Neural crest cell (in vitro differentiated cells): ENCODE data around the gene STEAP3. TPM values are rescaled to one million over a fixed set of nuclear protein-coding genes. Genes with fewer than 3 reads are reported as not detected.

Experiments
- DNase-seq: peaks from one replicate; pipeline ENCODE4 v3.0.0; 2021; ENCODE audit warnings: low read depth, mixed read lengths, low spot score
- H3K27ac Mint-ChIP-seq: one replicate; pipeline ENCODE4 v1.8.0; 2021; ENCODE audit warnings: mild to moderate bottlenecking, mixed read lengths; ENCODE audit not compliant: unreplicated experiment
- H3K27me3 Mint-ChIP-seq: 2 replicates; pipeline ENCODE4 v1.8.0; 2021; ENCODE audit warnings: low read depth, mild to moderate bottlenecking, mixed read lengths
- H3K36me3 Mint-ChIP-seq: 2 replicates; pipeline ENCODE4 v1.8.0; 2021; ENCODE audit warnings: low read depth, mild to moderate bottlenecking, mixed read lengths
- H3K4me1 Mint-ChIP-seq: 2 replicates; pipeline ENCODE4 v1.8.0; 2021; ENCODE audit warnings: mixed read lengths
- H3K4me3 Mint-ChIP-seq: one replicate; pipeline ENCODE4 v1.8.0; 2021; ENCODE audit warnings: mild to moderate bottlenecking, mixed read lengths
- H3K9me3 Mint-ChIP-seq: 2 replicates; pipeline ENCODE4 v1.8.0; 2021; ENCODE audit warnings: mixed read lengths
- CTCF ChIP-seq: fragments of 200-600 bp; sonication (generic); conservative IDR thresholded peaks from 2 replicates; pipeline ENCODE4 v1.5.0; 2021; ENCODE audit warnings: antibody characterized with exemption, mild to moderate bottlenecking
- total RNA-seq: library from RNA; stranded (reverse); gene quantifications from 2 replicates; pipeline ENCODE4 v1.2.1, GENCODE V29; 2021

The STEAP3 gene
- total RNA-seq, 1 donor from 2014 or later, result 0.77 TPM

- Mint-ChIP-seq H3K27ac (no peak overlapping the region), H3K4me1 (no peaks in the 10 kb centered on the region), H3K27me3 (peaks cover 34% of the 10 kb centered on the region), H3K9me3 (no peaks in the 10 kb centered on the region), H3K4me3 (no peak overlapping the region), H3K36me3 (no peaks in the 10 kb centered on the region)
- DNase-seq, result no peak
- no peak for TF ChIP-seq CTCF
These were observed 6.6 kb upstream of the STEAP3 start for GRCh38 chr2:119216994-119217393.

GRCh38 chr2:119218478-119219064 is 5.1 kb upstream of the STEAP3 start:
- Mint-ChIP-seq H3K27me3 (peaks cover 44% of the 10 kb centered on the region), H3K36me3 (no peaks in the 10 kb centered on the region), H3K9me3 (no peaks in the 10 kb centered on the region), H3K4me1 (no peaks in the 10 kb centered on the region), H3K27ac (no peak overlapping the region), H3K4me3 (no peak overlapping the region)
- peak; percentile 49 for TF ChIP-seq CTCF
- no peak for DNase-seq

GRCh38 chr2:119219873-119220272 is 3.8 kb upstream of the STEAP3 start:
- no peaks in the 10 kb centered on the region for H3K4me1 Mint-ChIP-seq
- no peaks in the 10 kb centered on the region for H3K9me3 Mint-ChIP-seq
- H3K36me3 Mint-ChIP-seq, result no peaks in the 10 kb centered on the region
- TF ChIP-seq CTCF, result no peak
- H3K27me3 Mint-ChIP-seq, result peaks cover 50% of the 10 kb centered on the region
- DNase-seq, result no peak
- H3K4me3 Mint-ChIP-seq, result no peak overlapping the region
- no peak overlapping the region for H3K27ac Mint-ChIP-seq

GRCh38 chr2:119220720-119221301 is 2.8 kb upstream of the STEAP3 start:
- TF ChIP-seq CTCF, result no peak
- H3K9me3 Mint-ChIP-seq, result no peaks in the 10 kb centered on the region
- no peaks in the 10 kb centered on the region for H3K4me1 Mint-ChIP-seq
- no peaks in the 10 kb centered on the region for H3K36me3 Mint-ChIP-seq
- H3K27ac Mint-ChIP-seq, result no peak overlapping the region
- H3K4me3 Mint-ChIP-seq, result no peak overlapping the region
- DNase-seq, result no peak
- peaks cover 60% of the 10 kb centered on the region for H3K27me3 Mint-ChIP-seq

GRCh38 chr2:119221609-119222008 is 2.0 kb upstream of the STEAP3 start:
- Mint-ChIP-seq H3K4me3 (no peak overlapping the region), H3K4me1 (no peaks in the 10 kb centered on the region), H3K9me3 (no peaks in the 10 kb centered on the region), H3K27ac (no peak overlapping the region), H3K36me3 (no peaks in the 10 kb centered on the region), H3K27me3 (peaks cover 66% of the 10 kb centered on the region)
- TF ChIP-seq CTCF, result no peak
- no peak for DNase-seq
